ENCODE data around the gene LILRA2.
"Not testable (repeated sequence)": the region's sequence is repeated elsewhere in the genome, so short reads cannot be mapped to it uniquely, and the experiment has no call there.

LILRA2 gene

DNA sequence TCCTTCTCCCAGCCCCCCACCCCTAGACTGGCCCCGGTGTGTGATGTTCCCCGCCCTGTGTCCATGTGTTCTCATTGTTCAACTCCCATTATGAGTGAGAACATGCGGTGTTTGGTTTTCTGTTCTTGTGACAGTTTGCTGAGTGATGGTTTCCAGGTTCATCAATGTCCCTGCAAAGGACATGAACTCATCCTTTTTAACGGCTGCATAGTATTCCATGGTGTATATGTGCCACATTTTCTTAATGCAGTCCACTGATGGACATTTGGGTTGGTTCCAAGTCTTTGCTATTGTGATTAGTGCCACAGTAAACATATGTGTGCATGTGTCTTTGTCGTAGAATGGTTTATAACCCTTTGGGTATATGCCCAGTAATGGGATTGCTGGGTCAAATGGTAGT lies 4.7 kb downstream of the LILRA2 start:
- not testable (repeated sequence) for H3K4me1 Mint-ChIP-seq (ENCODE audit: low read depth); H3K4me3 Mint-ChIP-seq; H3K27ac Mint-ChIP-seq; H3K9me3 Mint-ChIP-seq (ENCODE audit: low read depth); H3K36me3 Mint-ChIP-seq
- peaks cover 14% of the 10 kb centered on the region for H3K27me3 Mint-ChIP-seq

DNA sequence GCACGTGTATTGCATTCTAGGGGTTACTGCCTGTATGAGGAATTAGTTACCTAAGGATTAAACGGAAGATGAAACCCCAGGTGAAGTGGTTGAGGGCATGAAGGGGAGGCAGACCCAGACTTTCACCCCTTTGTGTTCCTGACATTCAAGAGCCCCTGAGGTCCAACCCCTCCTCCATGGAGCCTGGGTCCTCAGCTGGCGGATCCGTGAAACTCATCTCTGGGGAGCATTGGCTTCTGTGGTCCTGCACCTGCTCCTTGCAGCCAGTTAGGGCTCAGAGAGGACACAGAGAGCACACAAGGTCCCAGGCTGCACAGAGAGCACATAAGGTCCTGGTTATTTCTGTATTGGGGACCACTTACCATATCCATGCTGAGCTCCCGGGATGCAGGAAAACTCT lies 12.8 kb downstream of the LILRA2 start:
- Mint-ChIP-seq H3K4me1 (ENCODE audit: low read depth) (no peaks in the 10 kb centered on the region), H3K27me3 (peaks cover 28% of the 10 kb centered on the region), H3K27ac (no peak overlapping the region), H3K4me3 (no peak overlapping the region), H3K9me3 (ENCODE audit: low read depth) (peaks cover 16% of the 10 kb centered on the region), H3K36me3 (peaks cover 2% of the 10 kb centered on the region)

DNA sequence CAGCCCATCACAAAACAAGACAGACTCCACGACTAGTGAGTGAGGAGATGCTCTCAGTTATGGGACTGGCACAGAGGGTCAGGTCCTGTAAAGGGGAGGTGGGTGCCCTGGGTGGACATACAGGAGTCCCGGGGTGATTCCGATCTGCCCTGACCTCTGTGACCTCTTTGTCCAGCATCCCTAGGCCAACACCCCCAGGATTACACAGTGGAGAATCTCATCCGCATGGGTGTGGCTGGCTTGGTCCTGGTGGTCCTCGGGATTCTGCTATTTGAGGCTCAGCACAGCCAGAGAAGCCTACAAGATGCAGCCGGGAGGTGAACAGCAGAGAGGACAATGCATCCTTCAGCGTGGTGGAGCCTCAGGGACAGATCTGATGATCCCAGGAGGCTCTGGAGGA lies 13.4 kb downstream of the LILRA2 start:
- Mint-ChIP-seq H3K4me1 (ENCODE audit: low read depth) (no peaks in the 10 kb centered on the region), H3K4me3 (no peak overlapping the region), H3K27me3 (peaks cover 26% of the 10 kb centered on the region), H3K27ac (no peak overlapping the region), H3K9me3 (ENCODE audit: low read depth) (peaks cover 18% of the 10 kb centered on the region), H3K36me3 (peaks cover 2% of the 10 kb centered on the region)

DNA sequence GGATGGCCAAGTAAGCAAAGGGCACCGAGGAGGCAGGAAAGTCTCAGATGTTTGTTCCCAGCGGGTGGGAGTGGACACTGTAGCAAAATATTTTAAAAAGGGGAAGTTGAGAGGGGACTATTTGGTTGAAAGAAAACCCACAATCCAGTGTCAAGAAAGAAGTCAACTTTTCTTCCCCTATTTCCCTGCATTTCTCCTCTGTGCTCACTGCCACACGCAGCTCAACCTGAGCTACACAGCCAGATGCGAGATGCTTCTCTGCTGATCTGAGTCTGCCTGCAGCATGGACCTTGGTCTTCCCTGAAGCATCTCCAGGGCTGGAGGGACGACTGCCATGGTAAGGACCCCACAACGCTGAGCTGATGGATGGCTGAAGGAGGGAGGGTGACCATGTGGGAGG lies 19.9 kb downstream of the LILRA2 start, which contains the start of gene LILRA1:
Gene LILRA1, plus strand, starts transcription at position 188 of the 400 bp plus-strand sequence. CDS start 613 bp downstream, outside the sequence.
- H3K36me3 Mint-ChIP-seq; H3K27ac Mint-ChIP-seq; H3K27me3 Mint-ChIP-seq; H3K4me3 Mint-ChIP-seq; H3K4me1 Mint-ChIP-seq (ENCODE audit: low read depth): not testable (repeated sequence)
- H3K9me3 Mint-ChIP-seq (ENCODE audit: low read depth), result peaks cover 12% of the 10 kb centered on the region

DNA sequence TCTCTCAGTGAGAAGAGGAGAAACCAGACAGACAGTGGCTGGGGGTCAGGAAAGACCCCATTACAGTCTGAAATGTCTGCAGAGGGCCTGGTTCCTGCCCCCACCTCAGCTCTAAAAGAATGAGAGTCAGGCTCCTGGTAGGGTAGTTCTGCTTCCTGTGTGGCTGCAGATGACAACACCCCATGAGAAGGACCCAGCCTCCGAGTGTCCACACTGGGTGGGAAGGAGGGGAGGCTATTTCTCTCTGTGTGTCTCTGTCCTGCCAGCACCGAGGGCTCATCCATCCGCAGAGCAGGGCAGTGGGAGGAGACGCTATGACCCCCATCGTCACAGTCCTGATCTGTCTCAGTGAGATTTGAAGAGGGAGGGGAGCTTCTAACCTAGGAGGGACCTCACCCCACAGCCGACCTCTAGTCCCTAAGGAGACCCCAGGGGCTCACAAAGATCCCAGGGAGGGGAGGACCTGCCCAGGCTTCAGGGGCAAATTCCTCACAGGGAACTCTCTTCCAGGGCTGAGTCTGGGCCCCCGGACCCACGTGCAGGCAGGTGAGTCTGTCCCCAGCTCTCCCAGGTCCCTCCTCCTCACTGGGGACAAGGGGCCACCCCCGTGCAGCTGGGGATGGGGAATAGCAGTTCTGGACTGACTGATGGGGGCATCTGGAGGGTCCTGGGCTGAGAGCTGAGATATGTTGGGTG lies 20.5 kb downstream of the LILRA2 start:
- H3K4me1 Mint-ChIP-seq (ENCODE audit: low read depth); H3K27ac Mint-ChIP-seq; H3K4me3 Mint-ChIP-seq; H3K27me3 Mint-ChIP-seq; H3K36me3 Mint-ChIP-seq: not testable (repeated sequence)
- H3K9me3 Mint-ChIP-seq (ENCODE audit: low read depth), result peaks cover 12% of the 10 kb centered on the region

DNA sequence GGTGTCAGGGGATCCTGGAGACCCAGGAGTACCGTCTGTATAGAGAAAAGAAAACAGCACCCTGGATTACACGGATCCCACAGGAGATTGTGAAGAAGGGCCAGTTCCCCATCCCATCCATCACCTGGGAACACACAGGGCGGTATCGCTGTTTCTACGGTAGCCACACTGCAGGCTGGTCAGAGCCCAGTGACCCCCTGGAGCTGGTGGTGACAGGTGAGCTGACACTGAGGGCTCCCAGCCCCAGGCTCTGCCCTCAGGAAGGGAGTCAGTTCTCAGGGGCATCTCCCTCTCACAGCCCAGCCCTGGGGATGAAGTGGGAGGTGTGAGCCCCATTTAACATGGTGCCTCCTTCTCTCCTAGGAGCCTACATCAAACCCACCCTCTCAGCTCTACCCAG lies 21.1 kb downstream of the LILRA2 start:
- Mint-ChIP-seq H3K27ac (no peak overlapping the region), H3K36me3 (no peaks in the 10 kb centered on the region), H3K4me3 (no peak overlapping the region), H3K27me3 (peaks cover 6% of the 10 kb centered on the region), H3K9me3 (ENCODE audit: low read depth) (peaks cover 10% of the 10 kb centered on the region), H3K4me1 (ENCODE audit: low read depth) (no peaks in the 10 kb centered on the region)

DNA sequence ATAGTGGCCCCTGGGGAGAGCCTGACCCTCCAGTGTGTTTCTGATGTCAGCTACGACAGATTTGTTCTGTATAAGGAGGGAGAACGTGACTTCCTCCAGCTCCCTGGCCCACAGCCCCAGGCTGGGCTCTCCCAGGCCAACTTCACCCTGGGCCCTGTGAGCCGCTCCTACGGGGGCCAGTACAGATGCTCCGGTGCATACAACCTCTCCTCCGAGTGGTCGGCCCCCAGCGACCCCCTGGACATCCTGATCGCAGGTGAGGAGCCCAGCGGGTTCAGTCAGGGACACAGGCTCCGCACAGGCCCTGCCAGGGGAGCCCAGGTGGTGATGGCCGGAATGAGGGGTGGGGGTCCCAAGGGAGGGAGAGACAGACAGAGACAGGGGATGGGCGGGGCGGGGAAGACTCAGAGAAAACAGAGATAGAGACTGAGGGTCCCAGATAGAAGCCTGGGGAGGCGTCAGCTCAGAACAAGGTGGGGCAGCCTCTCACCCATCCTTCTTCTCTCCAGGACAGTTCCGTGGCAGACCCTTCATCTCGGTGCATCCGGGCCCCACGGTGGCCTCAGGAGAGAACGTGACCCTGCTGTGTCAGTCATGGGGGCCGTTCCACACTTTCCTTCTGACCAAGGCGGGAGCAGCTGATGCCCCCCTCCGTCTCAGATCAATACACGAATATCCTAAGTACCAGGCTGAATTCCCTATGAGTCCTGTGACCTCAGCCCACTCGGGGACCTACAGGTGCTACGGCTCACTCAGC lies 22.3 kb downstream of the LILRA2 start:
- not testable (repeated sequence) for H3K27ac Mint-ChIP-seq; H3K4me1 Mint-ChIP-seq (ENCODE audit: low read depth); H3K36me3 Mint-ChIP-seq; H3K9me3 Mint-ChIP-seq (ENCODE audit: low read depth); H3K4me3 Mint-ChIP-seq; H3K27me3 Mint-ChIP-seq

DNA sequence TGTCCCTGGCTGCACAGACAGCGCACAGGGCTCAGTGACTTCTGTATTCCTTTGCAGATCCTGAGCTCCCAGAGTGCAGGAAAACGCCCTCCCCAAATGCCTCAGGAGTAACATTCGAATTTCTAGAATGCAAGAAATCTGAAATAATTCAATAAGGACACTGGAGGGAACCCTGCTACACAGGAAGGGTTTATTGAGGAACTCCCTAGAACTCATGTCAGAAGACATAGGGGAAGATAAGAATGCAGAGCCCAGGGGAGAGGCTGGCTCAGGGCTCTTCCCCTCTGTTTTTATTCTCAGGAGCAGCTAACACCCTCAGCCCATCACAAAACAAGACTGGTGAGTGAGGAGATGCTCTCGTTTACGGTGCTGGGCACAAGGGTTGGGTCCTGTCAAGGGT lies 26.6 kb downstream of the LILRA2 start:
- no peak overlapping the region for H3K27ac Mint-ChIP-seq
- H3K9me3 Mint-ChIP-seq (ENCODE audit: low read depth), result peaks cover 3% of the 10 kb centered on the region
- no peaks in the 10 kb centered on the region for H3K4me1 Mint-ChIP-seq (ENCODE audit: low read depth)
- H3K36me3 Mint-ChIP-seq, result no peaks in the 10 kb centered on the region
- H3K4me3 Mint-ChIP-seq, result no peak overlapping the region
- H3K27me3 Mint-ChIP-seq, result peaks cover 15% of the 10 kb centered on the region

DNA sequence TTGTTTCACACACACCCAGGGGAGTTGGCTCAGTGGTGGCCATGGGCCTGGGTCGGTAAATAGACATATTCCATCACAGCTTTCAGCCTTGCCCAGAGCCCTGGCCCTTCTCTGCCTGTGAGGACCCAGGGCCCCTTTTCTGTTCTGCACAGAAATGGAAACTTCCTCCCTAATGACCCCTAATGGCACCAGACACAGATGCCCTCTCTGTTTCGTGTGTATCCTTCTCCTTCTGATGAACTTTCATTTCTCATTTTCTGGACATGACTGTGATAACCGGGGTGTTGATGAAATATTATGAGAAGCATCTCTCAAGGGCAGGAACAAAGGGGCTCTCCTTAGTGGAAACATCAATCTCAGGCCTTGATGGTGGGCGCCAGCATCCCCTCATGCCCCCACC lies 32.6 kb downstream of the LILRA2 start:
- Mint-ChIP-seq H3K27ac (no peak overlapping the region), H3K9me3 (ENCODE audit: low read depth) (peaks cover 4% of the 10 kb centered on the region), H3K4me3 (no peak overlapping the region), H3K27me3 (peaks cover 31% of the 10 kb centered on the region), H3K36me3 (no peaks in the 10 kb centered on the region), H3K4me1 (ENCODE audit: low read depth) (no peaks in the 10 kb centered on the region)

DNA sequence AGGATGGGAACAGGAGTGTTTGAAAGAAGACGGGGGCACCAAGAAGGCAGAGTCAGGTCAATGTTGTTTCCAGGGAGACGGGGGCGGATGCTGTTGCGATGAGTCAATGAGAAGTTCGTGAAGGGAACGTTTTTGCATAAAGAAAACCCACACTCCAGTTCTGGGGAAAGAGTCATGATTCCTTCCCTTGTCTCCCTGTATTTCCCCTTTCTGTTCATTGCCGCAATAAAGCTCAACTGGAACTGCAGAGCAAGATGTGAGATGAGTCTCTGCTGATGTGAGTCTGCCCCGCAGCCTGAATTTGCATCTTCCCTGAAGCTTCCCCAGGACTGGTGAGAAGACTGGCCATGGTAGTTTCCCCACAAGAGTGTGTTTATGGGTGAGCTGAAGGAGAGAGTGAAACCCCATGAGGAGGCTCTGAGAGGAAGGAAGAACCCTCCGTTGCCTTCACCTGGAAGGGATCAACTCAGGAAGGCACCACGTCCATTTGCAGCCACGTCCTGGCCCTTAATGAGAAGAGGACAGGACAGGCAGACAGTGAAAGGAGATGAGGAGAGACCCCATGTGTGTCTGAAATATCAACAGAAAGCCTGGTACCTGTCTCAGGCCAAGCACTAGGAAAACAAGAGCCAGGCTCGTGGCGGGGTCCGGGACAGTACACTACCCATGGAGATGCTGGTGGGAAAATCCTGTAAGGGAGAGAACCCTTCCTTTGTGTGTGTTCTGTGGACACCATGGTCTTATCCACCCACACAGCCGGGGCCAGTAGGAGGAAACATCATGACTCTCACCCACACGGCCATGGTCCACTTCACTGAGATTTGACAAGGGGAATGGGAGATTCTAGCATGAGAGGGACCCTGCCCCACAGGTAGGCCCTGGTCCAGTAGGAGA lies 33.5 kb downstream of the LILRA2 start:
- H3K36me3 Mint-ChIP-seq, result no peaks in the 10 kb centered on the region
- no peak overlapping the region for H3K27ac Mint-ChIP-seq
- peaks cover 29% of the 10 kb centered on the region for H3K27me3 Mint-ChIP-seq
- no peak overlapping the region for H3K4me3 Mint-ChIP-seq
- no peaks in the 10 kb centered on the region for H3K4me1 Mint-ChIP-seq (ENCODE audit: low read depth)
- peaks cover 4% of the 10 kb centered on the region for H3K9me3 Mint-ChIP-seq (ENCODE audit: low read depth)

DNA sequence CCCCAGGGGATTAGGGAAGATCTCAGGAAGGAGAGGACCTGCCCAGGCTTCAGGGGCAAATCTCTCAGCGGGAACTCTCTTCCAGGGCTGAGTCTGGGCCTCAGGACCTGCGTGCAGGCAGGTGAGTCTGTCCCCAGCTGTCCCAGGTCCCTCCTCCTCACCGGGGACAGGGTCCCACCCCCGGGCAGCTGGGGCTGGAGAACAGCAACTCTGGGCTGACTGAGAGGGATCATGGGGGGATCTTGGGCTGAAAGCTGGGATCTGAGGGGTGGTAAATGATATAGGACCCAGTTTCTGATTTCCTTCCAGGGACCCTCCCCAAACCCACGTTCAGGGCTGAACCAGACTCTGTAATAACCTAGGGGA lies 34.2 kb downstream of the LILRA2 start:
- no peak overlapping the region for H3K27ac Mint-ChIP-seq
- peaks cover 4% of the 10 kb centered on the region for H3K9me3 Mint-ChIP-seq (ENCODE audit: low read depth)
- H3K4me3 Mint-ChIP-seq, result no peak overlapping the region
- H3K27me3 Mint-ChIP-seq, result peaks cover 29% of the 10 kb centered on the region
- H3K36me3 Mint-ChIP-seq, result no peaks in the 10 kb centered on the region
- H3K4me1 Mint-ChIP-seq (ENCODE audit: low read depth), result no peaks in the 10 kb centered on the region

DNA sequence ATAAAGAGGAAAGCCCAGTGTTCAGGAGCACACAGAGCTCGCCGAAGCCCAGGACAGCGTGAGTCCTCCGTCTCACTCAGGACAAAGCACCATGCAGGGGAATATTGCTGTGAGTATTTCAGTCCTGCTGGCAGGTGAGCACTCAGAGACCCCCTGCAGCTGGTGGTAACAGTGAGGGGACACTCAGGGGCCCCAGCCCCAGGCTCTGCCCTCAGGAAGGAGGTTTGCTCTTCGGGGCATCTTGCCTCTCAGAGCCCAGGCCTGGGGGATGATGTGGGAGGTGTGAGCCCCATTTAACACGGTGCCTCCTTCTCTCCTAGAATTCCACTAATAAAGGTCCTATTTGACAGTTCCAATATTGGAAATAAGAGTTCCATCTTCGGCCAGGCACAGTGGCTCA lies 34.6 kb downstream of the LILRA2 start:
- no peak overlapping the region for H3K27ac Mint-ChIP-seq
- peaks cover 4% of the 10 kb centered on the region for H3K9me3 Mint-ChIP-seq (ENCODE audit: low read depth)
- H3K36me3 Mint-ChIP-seq, result no peaks in the 10 kb centered on the region
- no peak overlapping the region for H3K4me3 Mint-ChIP-seq
- H3K4me1 Mint-ChIP-seq (ENCODE audit: low read depth), result no peaks in the 10 kb centered on the region
- peaks cover 30% of the 10 kb centered on the region for H3K27me3 Mint-ChIP-seq

DNA sequence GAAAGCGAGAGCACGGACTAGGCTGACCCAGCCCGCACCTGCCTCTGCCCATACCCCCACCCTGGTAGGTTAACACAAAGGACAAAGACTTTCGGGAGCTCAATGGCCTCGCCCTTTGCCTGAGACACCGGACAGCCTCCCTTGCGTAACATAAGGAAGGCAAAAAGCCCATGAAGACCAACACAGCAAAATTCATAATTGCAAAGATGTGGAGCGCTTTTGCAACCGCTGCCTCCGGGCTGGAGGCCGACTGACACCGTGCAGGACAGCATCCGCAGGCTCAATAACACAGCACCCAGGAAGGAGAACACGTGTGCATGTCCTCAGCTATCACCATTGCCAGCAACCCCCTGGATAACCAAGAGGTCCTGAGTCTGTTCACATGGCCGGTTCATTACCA lies 35.2 kb downstream of the LILRA2 start:
- Mint-ChIP-seq H3K4me3 (no peak overlapping the region), H3K36me3 (no peaks in the 10 kb centered on the region), H3K4me1 (ENCODE audit: low read depth) (no peaks in the 10 kb centered on the region), H3K9me3 (ENCODE audit: low read depth) (peaks cover 4% of the 10 kb centered on the region), H3K27me3 (peaks cover 31% of the 10 kb centered on the region), H3K27ac (no peak overlapping the region)

DNA sequence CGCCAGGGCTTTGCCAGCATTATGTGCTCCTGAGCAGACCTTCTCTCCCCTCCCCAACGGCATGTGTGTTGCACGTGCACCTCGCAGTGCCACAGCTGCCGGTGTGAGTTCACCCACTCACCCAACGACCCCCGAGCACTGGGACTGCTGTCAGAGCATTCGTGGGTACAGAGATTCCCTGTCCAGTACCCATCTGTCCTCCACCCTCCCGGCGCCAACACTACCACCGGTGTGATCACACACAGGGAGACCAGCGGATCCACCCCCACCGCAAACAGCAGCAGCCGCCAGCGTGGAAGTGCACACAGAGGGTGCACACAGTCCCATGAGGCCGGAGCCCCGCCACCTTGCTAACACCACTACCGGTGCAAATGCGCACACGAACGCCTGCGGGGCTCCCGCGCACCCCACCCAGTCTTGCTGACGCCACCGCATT lies 35.8 kb downstream of the LILRA2 start:
- Mint-ChIP-seq H3K4me1 (ENCODE audit: low read depth) (no peaks in the 10 kb centered on the region), H3K27ac (no peak overlapping the region), H3K9me3 (ENCODE audit: low read depth) (peaks cover 4% of the 10 kb centered on the region), H3K27me3 (peaks cover 30% of the 10 kb centered on the region), H3K4me3 (no peak overlapping the region), H3K36me3 (no peaks in the 10 kb centered on the region)

DNA sequence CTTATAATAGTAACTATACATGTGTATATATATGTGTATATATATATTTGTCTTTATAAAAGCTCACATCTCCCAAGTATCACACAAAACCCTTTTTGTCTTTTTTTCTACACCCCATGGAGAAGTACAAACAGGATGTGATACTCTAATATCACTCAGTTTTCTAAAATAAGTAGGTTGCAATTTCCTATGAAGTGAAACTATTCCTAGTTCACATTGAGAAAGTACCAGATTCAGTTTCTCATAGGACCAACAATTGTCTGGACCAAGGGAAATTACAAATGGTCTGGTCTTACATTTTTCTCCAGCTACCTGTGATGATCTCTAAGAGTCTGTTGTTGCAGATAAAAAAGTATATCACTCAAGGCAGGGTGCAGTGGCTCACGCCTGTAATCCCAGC lies 38.8 kb downstream of the LILRA2 start:
- H3K9me3 Mint-ChIP-seq (ENCODE audit: low read depth), result no peaks in the 10 kb centered on the region
- H3K27me3 Mint-ChIP-seq, result peaks cover 9% of the 10 kb centered on the region
- no peaks in the 10 kb centered on the region for H3K4me1 Mint-ChIP-seq (ENCODE audit: low read depth)
- H3K36me3 Mint-ChIP-seq, result no peaks in the 10 kb centered on the region
- no peak overlapping the region for H3K27ac Mint-ChIP-seq
- H3K4me3 Mint-ChIP-seq, result no peak overlapping the region
